SH-SY5Y (cell line): ENCODE results near the gene LARGE1.

Source experiments
- GATA2 ChIP-seq: IDR thresholded peaks from 2 replicates; pipeline ENCODE4 v1.6.1; 2011; ENCODE audit warnings: mild to moderate bottlenecking, low read depth, low read length
- GATA3 ChIP-seq: IDR thresholded peaks from 2 replicates; pipeline ENCODE4 v1.6.1; 2011; ENCODE audit warnings: low read depth, mild to moderate bottlenecking, low read length, moderate library complexity

The LARGE1 gene

DNA sequence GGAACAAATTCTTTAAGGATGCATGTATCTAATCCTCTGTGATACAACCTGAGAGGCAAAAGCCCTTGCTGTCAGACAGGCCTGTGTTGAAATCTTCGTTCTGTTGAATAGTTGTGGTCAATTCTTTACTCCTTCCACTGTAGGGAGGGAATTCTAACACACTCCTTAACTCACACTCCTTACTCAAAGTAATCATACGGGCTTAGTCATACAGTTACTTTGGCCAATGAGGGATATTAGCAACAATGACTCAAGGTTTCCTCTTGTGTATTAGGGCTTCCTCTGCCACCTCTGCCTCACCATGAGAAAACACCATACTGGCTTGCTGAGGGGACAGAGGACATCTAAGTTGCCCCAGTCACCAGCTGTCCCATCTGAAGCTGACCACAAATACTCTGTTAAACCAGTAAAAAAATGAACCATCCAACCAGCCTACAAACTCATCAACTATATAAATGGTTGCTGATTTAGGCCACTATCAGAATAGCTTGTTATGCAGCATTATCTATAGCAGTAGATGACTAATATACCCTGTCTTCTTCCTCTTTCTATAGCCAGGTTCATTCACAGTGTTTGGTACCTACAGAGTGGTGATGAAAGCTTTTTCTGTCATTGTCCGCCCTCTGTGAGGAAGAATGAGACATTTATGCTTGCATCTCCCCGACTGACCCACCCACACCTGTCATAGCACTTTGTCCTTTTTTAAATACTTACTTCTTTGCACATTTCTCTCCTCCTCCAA is 539.3 kb downstream of the LARGE1 start:
- no peak for TF ChIP-seq GATA2
- TF ChIP-seq GATA3 = no peak

- no peak for TF ChIP-seq GATA2
- TF ChIP-seq GATA3 = no peak
Measured at GRCh38 chr22:33379836-33380235, 540.4 kb downstream of the LARGE1 start.

GRCh38 chr22:33372875-33373274 is 547.4 kb downstream of the LARGE1 start:
- no peak for TF ChIP-seq GATA2
- no peak for TF ChIP-seq GATA3

- TF ChIP-seq GATA3 (no peak), GATA2 (no peak)
Measured at GRCh38 chr22:33362702-33363101, 557.6 kb downstream of the LARGE1 start.

- TF ChIP-seq GATA3 (no peak), GATA2 (no peak)
Measured at GRCh38 chr22:33361581-33361980, 558.7 kb downstream of the LARGE1 start.

DNA sequence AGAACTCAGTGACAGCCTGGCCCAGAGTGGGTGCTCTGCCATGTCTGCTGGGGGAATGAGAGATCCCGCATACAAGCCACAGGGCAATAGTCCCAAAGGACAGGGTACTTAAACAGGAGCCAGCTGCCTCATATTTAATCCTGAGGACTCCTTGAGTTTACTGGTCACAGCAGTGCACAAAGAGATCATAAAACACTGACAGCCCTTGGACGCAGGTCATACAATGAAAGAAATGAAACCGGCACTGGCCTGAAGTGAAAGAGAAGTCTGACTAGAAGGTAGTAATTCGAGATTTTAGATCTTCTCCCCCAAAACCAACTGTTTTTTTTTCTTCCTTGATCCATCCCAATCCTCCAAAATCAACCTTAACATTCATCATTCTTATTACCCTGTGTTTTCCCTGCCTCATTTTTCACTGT is 562.3 kb downstream of the LARGE1 start:
- no peak for TF ChIP-seq GATA3
- TF ChIP-seq GATA2 = no peak

DNA sequence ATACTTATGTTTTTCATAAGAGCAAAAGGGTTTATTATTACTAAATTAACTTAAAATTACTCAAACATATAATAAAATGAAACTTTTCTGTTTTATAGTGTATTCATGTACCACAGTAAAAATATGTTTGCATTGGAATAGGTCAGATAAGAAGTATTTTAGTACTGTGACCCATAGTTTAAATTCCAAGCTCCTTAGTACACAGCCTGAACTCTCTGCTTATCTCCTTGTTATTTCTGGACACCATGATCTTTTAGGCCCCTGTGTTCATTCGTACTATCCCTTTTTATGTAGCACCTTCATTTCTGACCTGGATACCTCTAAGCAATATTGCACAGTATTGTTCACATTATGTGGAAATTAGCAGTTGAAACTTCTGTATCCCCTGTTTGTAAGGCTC is 565.3 kb downstream of the LARGE1 start:
- TF ChIP-seq GATA3 (no peak), GATA2 (no peak)

DNA sequence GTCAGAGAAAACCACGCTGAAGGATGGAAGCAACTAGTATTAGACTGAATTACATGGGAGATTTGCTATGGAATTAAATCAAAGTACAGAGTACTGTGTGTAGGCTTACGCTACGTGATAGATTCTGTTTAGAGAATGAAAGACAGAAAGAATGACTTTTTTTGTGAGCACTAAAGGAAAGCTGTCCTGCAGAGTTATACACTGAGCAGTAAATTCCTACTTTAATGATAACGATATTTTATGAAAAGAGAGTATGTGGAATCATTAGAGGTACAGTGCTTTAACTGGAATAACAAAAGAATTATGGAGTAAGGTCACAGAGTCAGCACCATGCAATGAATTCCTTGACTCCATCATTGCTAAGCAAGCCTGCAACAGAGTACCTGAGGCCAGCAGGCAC is 566.8 kb downstream of the LARGE1 start:
- TF ChIP-seq GATA3 = no peak
- TF ChIP-seq GATA2 = no peak

GRCh38 chr22:33352768-33353167 is 567.5 kb downstream of the LARGE1 start:
- TF ChIP-seq GATA3 = no peak
- no peak for TF ChIP-seq GATA2

GRCh38 chr22:33350961-33351360 is 569.3 kb downstream of the LARGE1 start:
- no peak for TF ChIP-seq GATA3
- no peak for TF ChIP-seq GATA2

- TF ChIP-seq GATA3 (no peak), GATA2 (no peak)
Measured at GRCh38 chr22:33350491-33350890, 569.8 kb downstream of the LARGE1 start.

GRCh38 chr22:33347002-33347401 is 573.3 kb downstream of the LARGE1 start:
- TF ChIP-seq GATA2 (no peak), GATA3 (no peak)

DNA sequence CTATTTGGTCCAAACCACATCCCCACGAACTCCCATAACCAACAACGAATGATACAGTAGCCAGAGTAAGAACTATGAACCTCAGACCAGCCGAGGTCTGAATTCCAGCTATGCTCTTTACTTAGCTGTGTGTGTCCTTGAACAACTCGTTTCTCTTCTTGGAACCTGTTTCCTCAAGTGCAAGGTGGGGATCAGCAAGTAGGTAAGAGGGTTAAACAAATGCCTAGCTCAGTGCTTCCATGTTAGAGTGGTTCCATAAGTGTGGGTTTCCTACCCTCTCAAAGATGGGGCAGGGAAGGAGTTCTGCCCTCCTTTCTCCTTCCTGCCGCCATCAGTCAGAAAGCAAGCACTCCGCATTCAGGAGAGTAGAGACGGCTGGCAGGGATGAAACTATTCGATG is 578.7 kb downstream of the LARGE1 start:
- TF ChIP-seq GATA2 (no peak), GATA3 (no peak)

GRCh38 chr22:33337524-33337923 is 582.8 kb downstream of the LARGE1 start:
- no peak for TF ChIP-seq GATA3
- no peak for TF ChIP-seq GATA2

- TF ChIP-seq GATA3 (no peak), GATA2 (no peak)
Measured at GRCh38 chr22:33335611-33336279, 584.5 kb downstream of the LARGE1 start.

- no peak for TF ChIP-seq GATA2
- no peak for TF ChIP-seq GATA3
Measured at GRCh38 chr22:33332538-33332937, 587.7 kb downstream of the LARGE1 start.
